H54 (cell line): Measurements from ENCODE around the gene SPATA31A1.
"Not testable (repeated sequence)": the region's sequence is repeated elsewhere in the genome, so short reads cannot be mapped to it uniquely, and the experiment has no call there.

Source experiments
- DNase-seq: peaks from one replicate; pipeline ENCODE4 v3.0.0; 2011; ENCODE audit warnings: low spot score, mixed read lengths; ENCODE audit not compliant: insufficient read length
- FAIRE-seq: peaks from 3 replicates; lab custom pipeline; 2011; peaks lifted over from hg19 to GRCh38; lab: Jason Lieb, UNC

The SPATA31A1 gene

DNA sequence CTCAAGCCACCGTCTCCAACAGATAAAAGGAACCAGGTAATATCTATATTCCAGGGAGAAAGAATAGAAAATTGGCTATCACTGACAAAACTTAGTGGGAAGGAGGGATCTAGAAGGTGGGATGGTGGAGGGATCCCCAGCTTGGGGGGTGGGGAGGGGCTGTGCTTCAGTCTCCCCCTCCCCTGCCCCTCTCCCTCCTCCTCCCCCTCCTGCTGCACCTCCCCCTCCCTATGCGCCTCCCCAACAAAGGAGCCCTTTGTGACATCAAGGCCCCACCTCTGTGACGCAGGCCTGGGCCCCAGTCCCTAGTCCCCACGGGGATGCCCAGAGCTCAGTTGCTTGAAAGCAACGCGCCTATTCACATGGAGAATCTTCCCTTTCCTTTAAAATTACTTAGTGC lies at the start of gene SPATA31A1:
TSS of gene SPATA31A1 (plus strand) at position 301 of the 400 bp plus-strand sequence. CDS start at position 363, 62 bp downstream.
- DNase-seq, FAIRE-seq: not testable (repeated sequence)

DNA sequence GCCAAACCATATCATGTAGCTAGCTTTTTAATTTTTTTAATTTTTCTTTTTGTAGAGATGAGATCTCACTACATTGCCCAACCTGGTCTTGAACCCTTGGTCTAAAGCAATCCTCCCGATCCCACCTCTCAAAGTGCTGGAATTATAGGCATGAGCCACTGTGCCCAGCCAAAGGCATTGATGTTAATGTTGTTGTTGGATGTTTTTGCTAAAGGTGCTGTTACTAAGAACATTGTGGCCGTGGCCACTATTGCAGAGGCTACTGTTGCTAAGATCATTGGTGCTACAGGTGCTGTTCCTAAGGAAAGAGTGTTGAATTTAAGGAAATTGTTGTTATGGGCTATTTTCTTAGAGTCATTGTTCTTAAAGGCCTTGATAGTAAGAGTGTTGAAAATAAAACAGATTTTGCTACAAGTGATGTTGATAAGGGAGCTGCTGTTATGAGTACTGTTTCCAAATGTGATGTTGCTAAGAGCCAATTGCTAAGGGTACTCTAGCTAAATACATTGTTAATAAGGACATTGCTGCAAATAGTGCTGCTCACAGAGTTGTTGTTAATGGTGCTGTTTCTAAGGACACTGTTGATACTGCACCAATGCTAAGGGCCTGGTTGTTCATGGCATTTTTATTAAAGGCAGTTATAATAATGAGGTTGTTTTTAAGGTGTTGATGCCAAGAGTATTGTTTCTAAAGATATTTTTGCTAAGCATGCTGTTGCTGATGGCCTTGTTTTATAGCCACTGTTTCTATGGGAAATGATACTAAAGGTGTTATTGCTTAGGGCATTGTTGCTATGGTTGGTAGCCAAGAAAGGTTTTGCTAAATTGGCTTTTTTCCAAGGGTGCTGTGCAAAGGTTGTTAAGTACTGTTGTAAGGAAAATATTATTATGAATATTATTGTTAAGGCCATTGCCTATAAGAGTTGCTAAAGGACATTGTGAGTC lies 52.1 kb downstream of the SPATA31A1 start:
- not testable (repeated sequence) for DNase-seq, FAIRE-seq

DNA sequence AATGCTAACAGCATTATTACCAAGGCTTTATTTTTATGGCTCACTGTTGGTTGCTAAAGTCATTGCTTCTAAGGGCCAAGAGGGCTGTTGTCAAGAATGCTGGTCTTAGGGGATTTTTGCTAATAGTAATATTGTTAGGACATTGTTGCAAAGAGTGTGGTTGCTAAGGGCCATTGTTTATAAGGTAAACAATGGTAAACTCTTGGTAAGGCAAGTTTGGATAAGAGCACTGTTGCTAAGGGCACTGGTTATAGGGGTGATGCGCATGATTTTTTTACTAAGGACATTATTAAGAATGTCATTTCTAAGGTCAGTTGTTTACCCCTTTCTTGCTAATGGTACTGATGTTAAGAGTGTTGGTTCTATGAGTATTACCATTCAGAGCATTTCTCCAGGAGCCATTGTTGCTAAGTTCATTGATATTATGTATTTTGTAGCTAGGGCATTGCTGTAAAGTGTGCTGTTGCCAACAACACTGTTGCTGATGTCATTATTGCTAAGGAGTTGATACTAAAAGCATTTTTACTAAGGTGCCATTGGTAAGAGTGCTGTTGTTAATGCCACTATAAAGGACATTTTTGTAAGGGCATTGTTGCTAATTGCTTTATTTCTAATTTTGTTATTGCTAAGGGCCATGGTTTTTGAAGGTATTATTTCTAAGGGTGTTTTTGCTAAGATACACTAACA lies 55.9 kb downstream of the SPATA31A1 start:
- not testable (repeated sequence) for FAIRE-seq, DNase-seq
